HG02642 (cell line): ENCODE data around the gene ADGRD2.

Experiments
- ATAC-seq: cut with Tn5 transposase; IDR thresholded peaks from one replicate; pipeline ENCODE4 v1.9.1; 2021; ENCODE audit warnings: mild to moderate bottlenecking; ENCODE audit not compliant: unreplicated experiment, poor library complexity

Gene ADGRD2

GRCh38 chr9:124437086-124437485, 13.2 kb upstream of the ADGRD2 start:
- ATAC-seq = no peak

- ATAC-seq = no peak
Observed at GRCh38 chr9:124438091-124438490, 12.2 kb upstream of the ADGRD2 start.

DNA sequence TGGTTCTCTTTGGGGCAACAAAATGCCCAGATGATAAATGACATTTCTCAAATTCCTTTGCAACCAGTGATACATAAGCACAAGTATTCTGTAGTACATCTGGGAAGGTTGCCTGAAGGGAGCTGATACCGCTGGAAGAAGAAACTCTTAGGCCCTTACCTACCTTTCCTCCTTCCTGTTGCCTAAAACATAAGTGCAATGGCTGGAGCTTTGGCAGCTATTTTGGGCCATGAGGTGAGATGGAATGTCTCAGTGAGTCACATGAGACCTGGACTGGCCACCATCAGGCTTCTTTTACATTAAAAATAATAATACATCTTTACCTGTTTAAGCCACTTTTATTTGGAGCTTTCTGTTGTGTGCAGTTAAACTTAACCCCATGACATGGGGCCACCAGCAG, 11.2 kb upstream of the ADGRD2 start:
- no peak for ATAC-seq

GRCh38 chr9:124439686-124440243, 10.5 kb upstream of the ADGRD2 start:
- no peak for ATAC-seq

DNA sequence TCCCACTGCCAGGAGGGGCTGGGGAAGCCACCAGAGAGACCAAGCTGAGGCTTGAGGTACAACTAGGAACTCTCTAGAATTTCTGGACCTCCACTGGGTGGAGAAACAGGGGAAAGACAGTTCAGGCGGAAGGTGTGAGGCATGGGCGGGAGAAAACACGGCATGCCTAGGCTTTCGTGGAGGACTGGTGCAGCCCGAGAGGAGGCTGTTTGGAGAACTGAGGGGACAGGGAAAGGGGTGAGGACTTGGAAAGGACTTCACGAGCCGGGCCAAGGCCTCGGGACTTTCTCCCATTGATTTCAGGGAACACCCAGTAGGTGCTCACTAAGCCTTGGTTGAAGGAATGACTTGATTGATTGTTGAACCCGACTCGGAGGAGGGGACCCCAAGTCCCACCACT, 9.5 kb upstream of the ADGRD2 start:
- no peak for ATAC-seq

DNA sequence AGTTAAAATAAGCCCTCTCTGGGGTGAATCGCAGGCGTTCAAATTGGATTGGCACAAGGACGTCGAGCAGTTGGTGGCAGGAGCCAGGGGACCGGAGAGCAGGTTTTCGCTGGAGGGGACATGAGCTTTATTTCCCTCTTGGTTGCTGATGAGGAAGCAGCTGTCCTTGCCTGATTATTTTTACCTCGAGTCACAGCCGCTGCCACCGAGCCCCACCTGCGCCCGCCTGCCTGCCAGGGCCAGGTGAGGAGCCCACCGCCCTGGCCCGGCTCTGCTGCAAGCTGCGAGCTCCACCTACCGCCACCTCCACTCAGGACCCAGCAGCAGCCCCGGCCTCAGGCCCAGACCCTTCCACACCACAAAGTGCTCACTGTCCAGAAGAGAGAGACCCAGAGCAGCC, 9.0 kb upstream of the ADGRD2 start:
- no peak for ATAC-seq

- no peak for ATAC-seq
Observed at GRCh38 chr9:124442379-124442778, 7.9 kb upstream of the ADGRD2 start.

GRCh38 chr9:124442826-124443225, 7.4 kb upstream of the ADGRD2 start:
- ATAC-seq = no peak

DNA sequence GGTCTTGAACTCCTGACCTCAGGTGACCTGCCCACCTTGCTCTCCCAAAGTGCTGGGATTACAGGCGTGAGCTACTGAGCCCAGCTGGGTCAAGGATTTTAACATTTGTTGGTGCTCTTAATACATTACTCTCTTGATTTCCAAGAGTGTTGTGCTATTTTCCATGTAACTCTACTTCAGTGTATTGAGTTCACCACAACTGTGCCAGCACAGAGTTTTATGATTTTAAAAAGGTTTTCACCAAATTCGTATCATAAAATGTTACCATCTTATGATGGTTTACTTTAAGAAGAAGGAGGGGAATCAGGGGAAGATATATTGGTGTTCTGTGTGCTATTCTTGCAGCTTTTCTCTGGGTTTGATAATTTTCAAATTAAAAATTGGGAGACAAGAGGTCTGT, 6.6 kb upstream of the ADGRD2 start:
- ATAC-seq = no peak

- ATAC-seq = no peak
Observed at GRCh38 chr9:124444166-124444565, 6.1 kb upstream of the ADGRD2 start.

DNA sequence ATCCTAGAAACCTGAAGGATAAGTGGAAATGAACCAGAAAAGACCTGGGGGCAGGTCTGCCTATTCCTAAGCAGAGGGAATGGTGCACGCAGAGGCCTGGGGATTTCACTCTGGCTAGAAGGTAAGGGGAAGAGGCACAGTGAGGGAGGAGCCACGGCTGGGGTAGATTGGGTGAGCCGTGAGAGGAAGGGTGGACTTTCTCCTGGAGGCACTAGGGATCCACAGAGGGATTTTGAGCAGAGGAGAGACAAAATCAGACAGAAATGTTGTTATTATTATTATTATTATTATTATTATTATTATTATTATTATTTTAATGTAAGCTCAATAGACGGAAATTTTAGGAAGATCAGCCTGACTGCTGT, 3.0 kb upstream of the ADGRD2 start:
- ATAC-seq = no peak

DNA sequence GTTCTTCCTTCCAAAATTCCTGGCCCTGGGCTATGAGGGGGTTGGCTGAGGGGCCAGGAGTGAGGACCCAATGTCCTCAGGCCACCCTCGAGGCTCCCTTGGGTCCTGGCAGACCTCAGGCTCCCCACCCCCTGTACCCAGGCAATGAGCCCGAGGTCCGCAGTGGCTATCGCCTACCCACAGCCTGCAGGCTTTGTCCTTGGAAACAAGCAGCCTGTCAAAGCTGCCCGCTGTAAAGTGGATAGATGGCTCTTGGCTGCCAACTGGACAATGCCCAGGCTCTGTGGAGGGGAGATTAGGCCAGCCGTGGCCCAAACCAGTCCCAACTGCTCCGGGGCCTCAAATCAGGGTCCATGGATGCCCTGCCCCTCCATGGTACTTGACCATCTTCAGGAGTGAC, 2.2 kb upstream of the ADGRD2 start:
- ATAC-seq = no peak

DNA sequence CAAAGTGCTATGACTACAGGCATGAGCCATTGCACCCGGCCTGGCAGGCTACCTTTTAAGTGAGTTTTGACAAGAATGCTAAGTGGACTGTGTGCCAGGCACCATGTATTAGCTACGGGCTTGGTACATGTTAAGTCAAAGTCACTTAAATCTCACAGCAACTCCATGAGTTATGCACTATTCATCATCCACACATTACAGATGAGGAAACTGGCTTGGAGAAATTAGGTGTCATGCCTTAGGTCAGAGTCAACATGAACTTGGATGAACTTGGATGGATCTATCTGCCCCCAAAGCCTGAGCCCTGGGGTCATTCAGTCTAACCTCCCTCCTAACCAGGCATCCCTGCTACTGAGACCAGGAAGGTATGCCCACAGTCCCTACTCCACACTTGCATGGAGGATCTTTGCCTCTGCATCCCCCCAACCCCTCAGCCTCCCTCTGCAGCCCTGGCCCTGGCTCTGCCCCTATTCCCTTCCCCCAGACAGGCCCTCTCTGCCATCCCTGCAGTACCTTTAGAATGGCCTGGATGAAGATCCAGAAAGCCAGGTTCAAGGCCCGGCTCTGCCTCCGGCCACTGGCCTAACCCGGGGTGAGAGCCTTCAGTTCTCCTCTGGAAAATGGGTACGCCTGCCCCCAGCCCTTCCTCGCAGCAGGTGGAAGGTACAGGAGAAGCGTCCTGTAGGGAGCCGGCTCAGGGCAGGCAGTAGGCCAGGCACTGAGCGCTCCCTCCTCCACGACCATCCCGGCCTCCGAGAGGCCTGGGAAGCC, 685 bp upstream of the ADGRD2 start:
- no peak for ATAC-seq

GRCh38 chr9:124450931-124451661, 845 bp downstream of the ADGRD2 start:
- no peak for ATAC-seq

GRCh38 chr9:124452326-124452725, 2.1 kb downstream of the ADGRD2 start:
- ATAC-seq = no peak

DNA sequence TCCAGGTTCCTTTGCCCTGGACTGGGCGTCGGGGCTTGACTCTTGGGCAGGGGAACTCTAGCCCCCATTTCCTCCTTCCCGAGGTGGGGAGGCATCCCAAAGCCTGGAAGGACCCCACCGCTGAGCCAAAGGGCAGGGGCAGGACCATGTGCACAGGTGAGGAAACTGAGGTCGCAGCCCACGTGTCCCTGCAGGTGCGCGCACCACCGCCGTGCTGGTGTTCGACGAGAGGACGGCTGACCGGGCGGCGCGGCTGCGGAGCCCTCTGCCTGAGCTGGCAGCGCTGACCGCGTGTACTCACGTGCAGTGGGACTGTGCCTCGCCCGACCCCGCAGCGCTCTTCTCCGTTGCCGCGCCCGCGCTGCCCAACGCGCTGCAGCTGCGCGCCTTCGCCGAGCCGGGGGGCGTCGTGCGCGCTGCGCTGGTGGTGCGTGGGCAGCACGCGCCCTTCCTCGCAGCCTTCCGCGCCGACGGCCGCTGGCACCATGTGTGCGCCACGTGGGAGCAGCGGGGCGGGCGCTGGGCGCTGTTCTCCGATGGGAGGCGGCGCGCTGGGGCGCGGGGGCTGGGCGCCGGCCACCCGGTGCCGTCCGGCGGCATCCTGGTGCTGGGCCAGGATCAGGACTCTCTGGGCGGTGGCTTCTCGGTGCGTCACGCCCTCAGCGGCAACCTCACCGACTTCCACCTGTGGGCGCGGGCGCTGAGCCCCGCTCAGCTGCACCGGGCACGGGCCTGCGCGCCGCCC, 2.8 kb downstream of the ADGRD2 start:
- ATAC-seq = no peak

DNA sequence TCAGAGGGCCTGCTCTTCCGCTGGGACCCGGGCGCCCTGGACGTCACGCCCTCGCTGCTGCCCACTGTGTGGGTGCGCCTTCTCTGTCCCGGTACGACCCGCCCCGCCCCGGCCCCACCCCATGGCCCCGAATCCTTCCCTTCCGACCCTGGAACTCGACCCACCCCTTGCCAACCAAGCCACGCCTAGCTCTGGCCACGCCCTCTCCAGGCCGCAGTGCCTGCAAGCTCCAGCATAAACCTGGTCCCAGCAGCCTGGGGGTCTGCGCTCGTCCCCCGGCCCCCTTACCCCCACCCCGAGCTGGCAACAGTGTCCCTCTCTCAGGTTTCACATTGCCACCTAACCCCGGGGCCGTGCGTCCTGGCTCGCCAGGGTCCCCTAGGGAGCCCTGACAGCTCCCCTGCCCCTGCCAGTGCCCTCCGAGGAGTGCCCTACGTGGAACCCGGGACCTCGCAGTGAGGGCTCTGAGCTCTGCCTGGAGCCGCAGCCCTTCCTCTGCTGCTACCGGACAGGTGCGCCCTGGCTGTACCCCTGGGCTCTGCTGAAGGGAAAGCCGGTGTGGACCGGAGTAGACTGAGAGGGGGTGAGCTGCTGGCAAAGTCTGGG, 3.4 kb downstream of the ADGRD2 start:
- ATAC-seq = no peak

- ATAC-seq = no peak
Observed at GRCh38 chr9:124454296-124454695, 4.0 kb downstream of the ADGRD2 start.

DNA sequence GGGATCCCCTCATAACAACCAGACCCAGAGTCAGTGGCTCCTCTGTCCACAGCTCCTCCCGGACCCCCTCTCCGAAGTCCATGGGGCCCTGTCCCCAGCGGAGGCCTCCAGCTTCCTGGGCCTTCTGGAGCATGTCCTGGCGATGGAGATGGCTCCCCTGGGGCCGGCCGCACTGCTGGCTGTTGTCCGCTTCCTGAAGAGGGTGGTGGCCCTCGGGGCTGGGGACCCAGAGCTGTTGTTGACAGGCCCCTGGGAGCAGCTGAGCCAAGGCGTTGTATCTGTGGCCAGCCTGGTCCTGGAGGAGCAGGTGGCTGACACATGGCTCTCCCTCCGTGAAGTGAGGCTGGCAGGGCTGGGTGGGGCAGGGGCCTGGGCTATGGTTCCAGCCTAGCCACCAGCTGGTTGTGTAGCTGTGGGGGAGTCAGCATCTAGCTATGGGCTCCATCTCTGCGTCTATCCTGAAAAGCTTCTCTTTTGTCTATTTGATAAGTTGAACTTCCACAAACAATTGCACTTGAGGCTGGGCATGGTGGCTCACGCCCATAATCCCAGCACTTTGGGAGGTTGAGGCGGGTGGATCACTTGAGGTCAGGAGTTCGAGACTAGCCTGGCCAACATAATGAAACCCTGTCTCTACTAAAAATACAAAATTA, 4.7 kb downstream of the ADGRD2 start:
- no peak for ATAC-seq

DNA sequence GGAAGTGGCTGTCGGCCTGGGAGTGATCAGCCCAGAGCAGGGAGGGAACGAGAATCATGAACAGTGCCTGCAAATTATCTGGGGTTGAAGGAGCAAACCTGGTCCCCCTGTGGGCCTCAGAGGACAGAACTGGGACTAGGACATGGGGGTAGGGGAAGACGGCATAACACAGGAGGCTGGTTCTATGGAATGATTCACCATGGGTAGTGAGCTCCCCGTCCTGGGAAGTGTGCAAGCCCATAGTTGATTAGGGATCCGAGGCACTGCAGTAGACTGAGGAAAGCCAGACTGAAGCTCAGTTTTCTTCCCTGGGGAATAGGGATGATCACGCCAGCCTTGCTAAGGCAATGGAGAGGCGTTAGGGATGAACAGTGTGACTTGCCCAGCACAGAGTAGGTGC, 5.6 kb downstream of the ADGRD2 start:
- ATAC-seq = no peak
